ENCODE results near the gene IDUA. TPM values are rescaled to one million over a fixed set of nuclear protein-coding genes. Genes with fewer than 3 reads are reported as not detected.
"Not testable (repeated sequence)": the region's sequence is repeated elsewhere in the genome, so short reads cannot be mapped to it uniquely, and the experiment has no call there.

The IDUA gene
- total RNA-seq (2021; fragmentation: NEBNext Ultra II Directional; extraction: Animal tissue kit (Norgen Biotek cat#: 25700)) = 10 to 100 TPM; 20.9 to 40.3 (median 23.3) TPM
- long read RNA-seq, transcript IDUA-201 (14 exons, 2,163 nt) = major isoform, 10 of 21 reads
- long read RNA-seq, partial matches to known transcripts = 4 of 21 reads
- long read RNA-seq, other reads (novel, unspliced or antisense) = 7 of 21 reads

GRCh38 chr4:986879-987623 lies at the start of gene IDUA:
Gene IDUA (plus strand): TSS chr4:987044. CDS start chr4:987085, 41 bp downstream.
- DNase-seq = peak; percentile 61
- peak; percentile 75 for TF ChIP-seq CTCF (IDR thresholded peaks at IDR 0.05)
- H3K9me3 Mint-ChIP-seq = no peaks in the 10 kb centered on the region
- H3K36me3 Mint-ChIP-seq (ENCODE audit: low read depth) = no peaks in the 10 kb centered on the region
- H3K27me3 Mint-ChIP-seq (ENCODE audit: insufficient read depth) = no peaks in the 10 kb centered on the region; the same call in 1 of the 2 replicates
- peaks cover 25% of the 10 kb centered on the region for H3K4me1 Mint-ChIP-seq (ENCODE audit: low read depth)
- H3K27ac Mint-ChIP-seq = peak within 1 kb of the TSS; percentile 91
- peak within 1 kb of the TSS; percentile 95 for H3K4me3 Mint-ChIP-seq

- H3K4me3 Mint-ChIP-seq; H3K27me3 Mint-ChIP-seq (ENCODE audit: insufficient read depth); H3K27ac Mint-ChIP-seq: not testable (repeated sequence)
These were observed 47.3 kb upstream of the IDUA start for GRCh38 chr4:939508-939907.

GRCh38 chr4:945274-946102 lies 41.4 kb upstream of the IDUA start:
- H3K36me3 Mint-ChIP-seq (ENCODE audit: low read depth) = no peaks in the 10 kb centered on the region
- H3K4me1 Mint-ChIP-seq (ENCODE audit: low read depth) = no peaks in the 10 kb centered on the region
- H3K27ac Mint-ChIP-seq = no peak overlapping the region
- H3K27me3 Mint-ChIP-seq (ENCODE audit: insufficient read depth) = peaks cover 6% of the 10 kb centered on the region
- no peak for TF ChIP-seq CTCF (IDR thresholded peaks at IDR 0.05)
- no peak for DNase-seq
- H3K4me3 Mint-ChIP-seq = no peak overlapping the region; the same call in 1 of the 2 replicates
- H3K9me3 Mint-ChIP-seq = no peaks in the 10 kb centered on the region

More at GRCh38 chr4:939508-939907, 47.3 kb upstream of the IDUA start:
- not testable (repeated sequence) for DNase-seq; H3K36me3 Mint-ChIP-seq (ENCODE audit: low read depth); H3K4me1 Mint-ChIP-seq (ENCODE audit: low read depth); H3K9me3 Mint-ChIP-seq

- H3K36me3 Mint-ChIP-seq (ENCODE audit: low read depth) = no peaks in the 10 kb centered on the region
- no peak overlapping the region for H3K27ac Mint-ChIP-seq
- H3K4me3 Mint-ChIP-seq = no peak overlapping the region
- DNase-seq = no peak
- H3K9me3 Mint-ChIP-seq = no peaks in the 10 kb centered on the region
- TF ChIP-seq CTCF (IDR thresholded peaks at IDR 0.05) = no peak
- H3K4me1 Mint-ChIP-seq (ENCODE audit: low read depth) = no peaks in the 10 kb centered on the region
- peaks cover 6% of the 10 kb centered on the region for H3K27me3 Mint-ChIP-seq (ENCODE audit: insufficient read depth)
These were observed 40.8 kb upstream of the IDUA start for GRCh38 chr4:946103-946450.

- TF ChIP-seq CTCF (IDR thresholded peaks at IDR 0.05) = no peak
- Mint-ChIP-seq H3K4me1 (ENCODE audit: low read depth) (no peaks in the 10 kb centered on the region), H3K36me3 (ENCODE audit: low read depth) (no peaks in the 10 kb centered on the region), H3K9me3 (no peaks in the 10 kb centered on the region), H3K27ac (no peak overlapping the region), H3K27me3 (ENCODE audit: insufficient read depth) (peaks cover 6% of the 10 kb centered on the region), H3K4me3 (no peak overlapping the region)
- DNase-seq = no peak
These were observed 40.0 kb upstream of the IDUA start for GRCh38 chr4:946517-947471.

All from HFFc6 (cell line).